SK-N-MC (cell line): ENCODE results near the gene F13B.

Experiments used
- EZH2 ChIP-seq: fragments of 200-600 bp; sonication (generic); IDR thresholded peaks from one replicate; pipeline ENCODE4 v1.6.1; 2017; ENCODE audit warnings: antibody characterized with exemption
- FOXP2 ChIP-seq: optimal IDR thresholded peaks from 2 replicates; pipeline ENCODE3; 2011; ENCODE audit warnings: mild to moderate bottlenecking, moderate library complexity; ENCODE audit not compliant: insufficient read depth; ENCODE audit errors: extremely low read length, control extremely low read depth
- POLR2AphosphoS5 ChIP-seq: IDR thresholded peaks from 2 replicates; pipeline ENCODE4 v1.6.1; 2012; ENCODE audit warnings: mild to moderate bottlenecking, low read depth, low read length, borderline replicate concordance

- TF ChIP-seq EZH2 = no peak
- TF ChIP-seq POLR2AphosphoS5 = no peak
- TF ChIP-seq FOXP2 = no peak
Observed at GRCh38 chr1:197083474-197083873, 16.4 kb upstream of the F13B start.
